HepG2 (cell line): Measurements from ENCODE around the gene CASKIN2. TPM values are rescaled to one million over a fixed set of nuclear protein-coding genes. Genes with fewer than 3 reads are reported as not detected.

Experiments
- AKAP8 ChIP-seq: sonication (generic); formaldehyde crosslinking; IDR thresholded peaks from 2 replicates; pipeline ENCODE4 v1.5.1; 2020; ENCODE audit warnings: mild to moderate bottlenecking, missing genetic modification reagents
- ATF1 ChIP-seq: IDR thresholded peaks from 2 replicates; pipeline ENCODE4 v1.6.1; 2016; ENCODE audit warnings: mild to moderate bottlenecking, control low read depth
- BORCS8-MEF2B ChIP-seq: sonication (generic); formaldehyde crosslinking; IDR thresholded peaks from 2 replicates; pipeline ENCODE4 v1.8.0; 2022; ENCODE audit warnings: mild to moderate bottlenecking, missing genetic modification reagents
- E2F2 ChIP-seq: sonication (generic); formaldehyde crosslinking; IDR thresholded peaks from 2 replicates; pipeline ENCODE4 v1.4.0; 2020; ENCODE audit warnings: missing genetic modification reagents, borderline replicate concordance
- FOXA1 ChIP-seq, 2 experiments: fragments of 450-650 bp in 1 of 2; sonication (generic) in 1 of 2; formaldehyde crosslinking in 1 of 2; IDR thresholded peaks; 2 replicates each; pipeline versions ENCODE4 v1.4.0 to v1.6.1; 2016 to 2020; ENCODE audit warnings: missing genetic modification reagents in 1 of 2
- GLI4 ChIP-seq: sonication (generic); formaldehyde crosslinking; IDR thresholded peaks from 2 replicates; pipeline ENCODE4 v1.5.1; 2020; ENCODE audit warnings: missing genetic modification reagents, mild to moderate bottlenecking, moderate library complexity, borderline replicate concordance
- KDM5B ChIP-seq: sonication (generic); formaldehyde crosslinking; IDR thresholded peaks from 2 replicates; pipeline ENCODE4 v1.4.0; 2020; ENCODE audit warnings: missing genetic modification reagents, mild to moderate bottlenecking, borderline replicate concordance
- KLF16 ChIP-seq, 2 experiments: sonication (generic) in 1 of 2; formaldehyde crosslinking in 1 of 2; IDR thresholded peaks; 2 replicates each; pipeline versions ENCODE4 v1.6.1 to v1.8.0; 2016 to 2023; ENCODE audit warnings: missing genetic modification reagents in 2 of 2, missing compliant biosample characterization in 1 of 2
- PAWR ChIP-seq: sonication (generic); formaldehyde crosslinking; IDR thresholded peaks from 2 replicates; pipeline ENCODE4 v1.4.0; 2020; ENCODE audit warnings: missing genetic modification reagents, mild to moderate bottlenecking, borderline replicate concordance
- PRDM15 ChIP-seq: sonication (generic); formaldehyde crosslinking; IDR thresholded peaks from 2 replicates; pipeline ENCODE4 v1.4.0; 2020; ENCODE audit warnings: missing genetic modification reagents
- SALL1 ChIP-seq: sonication (generic); formaldehyde crosslinking; IDR thresholded peaks from 2 replicates; pipeline ENCODE4 v1.8.0; 2022; ENCODE audit warnings: mild to moderate bottlenecking, missing genetic modification reagents
- ZBTB7A ChIP-seq: sonication (generic); formaldehyde crosslinking; IDR thresholded peaks from 2 replicates; pipeline ENCODE4 v1.8.0; 2022; ENCODE audit warnings: mild to moderate bottlenecking, missing genetic modification reagents
- ZFP82 ChIP-seq: sonication (generic); formaldehyde crosslinking; IDR thresholded peaks from 2 replicates; pipeline ENCODE4 v1.5.1; 2020; ENCODE audit warnings: mild to moderate bottlenecking, missing genetic modification reagents, borderline replicate concordance
- ZFP91 ChIP-seq: sonication (generic); formaldehyde crosslinking; IDR thresholded peaks from 2 replicates; pipeline ENCODE4 v1.9.0; 2022; ENCODE audit warnings: missing genetic modification reagents, mild to moderate bottlenecking, borderline replicate concordance
- ZNF281 ChIP-seq: sonication (generic); formaldehyde crosslinking; IDR thresholded peaks from 2 replicates; pipeline ENCODE4 v1.4.0; 2020; ENCODE audit warnings: missing genetic modification reagents, borderline replicate concordance
- ZNF33A ChIP-seq: sonication (generic); formaldehyde crosslinking; IDR thresholded peaks from 2 replicates; pipeline ENCODE4 v1.5.1; 2020; ENCODE audit warnings: missing genetic modification reagents, mild to moderate bottlenecking, moderate library complexity, borderline replicate concordance
- ZNF746 ChIP-seq: sonication (generic); formaldehyde crosslinking; IDR thresholded peaks from 2 replicates; pipeline ENCODE4 v1.8.0; 2022; ENCODE audit warnings: mild to moderate bottlenecking, missing genetic modification reagents
- ZNF773 ChIP-seq: sonication (generic); formaldehyde crosslinking; IDR thresholded peaks from 2 replicates; pipeline ENCODE4 v1.4.0; 2020; ENCODE audit warnings: missing genetic modification reagents, borderline replicate concordance
- polyA plus RNA-seq, 8 experiments: library from polyadenylated mRNA; depleted of rRNA in 3 of 8; stranded (reverse) in 7 of 8; unstranded in 1 of 8; fragments of >200 nt; fragmentation: Illumina TruSeq in 4 of 8; extraction: Trizol in 4 of 8; gene quantifications; 2 replicates each; pipeline versions ENCODE4 v1.2.1 to v1.2.3, GENCODE V29; 2011 to 2016; ENCODE audit warnings: low read depth in 4 of 8, missing spikeins in 1 of 8, mixed read lengths in 1 of 8; ENCODE audit not compliant: insufficient read depth in 1 of 8
- total RNA-seq, 5 experiments: library from RNA; depleted of rRNA; stranded (reverse); fragments of >200 nt; fragmentation: Illumina TruSeq; extraction: Trizol; gene quantifications; 2 replicates each; pipeline ENCODE4 v1.2.3, GENCODE V29; 2016; ENCODE audit warnings: low read depth in 1 of 5

The CASKIN2 gene
- total and polyA plus RNA-seq, 2 of the 13 experiments (the other 11 are each of a cell fraction or from before 2014, with no cell fraction given): 5.2 to 7.8 TPM

- TF ChIP-seq PRDM15 (CRISPR knock-in tag) (peak; percentile 53; the same call in 1 of the 2 replicates), ZFP91 (peak; percentile 68; the same call in 1 of the 2 replicates), KDM5B (CRISPR knock-in tag) (peak; percentile 17; the same call in 1 of the 2 replicates), ZBTB7A (CRISPR knock-in tag) (no peak), E2F2 (no peak), GLI4 (CRISPR knock-in tag) (no peak), ZFP82 (no peak), ZNF773 (CRISPR knock-in tag) (peak; percentile 12; the same call in 1 of the 2 replicates), SALL1 (peak; percentile 68), FOXA1 (IDR thresholded peaks at IDR 0.05) (no peak), FOXA1 (CRISPR knock-in tag; IDR thresholded peaks at IDR 0.05) (peak; percentile 72), ZNF746 (CRISPR knock-in tag) (0 out of 2 replicates have a peak, but pooled peaks have one; percentile 27), AKAP8 (CRISPR knock-in tag) (no peak), ZNF281 (peak; percentile 47; the same call in 1 of the 2 replicates), ATF1 (CRISPR knock-in tag) (no peak), BORCS8-MEF2B (CRISPR knock-in tag) (no peak), ZNF33A (CRISPR knock-in tag) (no peak), PAWR (CRISPR knock-in tag) (no peak), KLF16 (CRISPR knock-in tag; IDR thresholded peaks at IDR 0.05) (peak in 1 of 2 experiments; percentile 40; a peak in 2 of 4 replicates)
These were observed 37.3 kb upstream of the CASKIN2 start (continued) for GRCh38 chr17:75552425-75553294.
